Activated CD8-positive, alpha-beta T cell treated with anti-CD3 and anti-CD28 coated beads for 36 hours (primary cell): ENCODE results near the gene MMP28. TPM values are rescaled to one million over a fixed set of nuclear protein-coding genes. Genes with fewer than 3 reads are reported as not detected.

Experiments used
- ATAC-seq: fragments of 200-7000 bp; cut with Tn5 transposase; one replicate; pipeline ENCODE4 v1.10.0; 2021; ENCODE audit warnings: mild to moderate bottlenecking, moderate library complexity
- CTCF ChIA-PET: fragments of 350-600 bp; sonication (Branson Sonifier 250); formaldehyde crosslinking; loops from one replicate; lab custom pipeline; 2021; ENCODE audit warnings: antibody characterized with exemption; lab: Charles Lee
- POLR2A ChIA-PET: fragments of 350-600 bp; sonication (Branson Sonifier 250); formaldehyde crosslinking; loops from one replicate; lab custom pipeline; 2021; ENCODE audit warnings: antibody characterized with exemption; lab: Charles Lee
- DNase-seq: peaks from one replicate; pipeline ENCODE4 v3.0.0-alpha.2; 2020
- H3K27ac Mint-ChIP-seq: one replicate; pipeline ENCODE4 v1.8.0; 2021; ENCODE audit warnings: mild to moderate bottlenecking, mixed read lengths
- H3K27me3 Mint-ChIP-seq: one replicate; pipeline ENCODE4 v1.8.0; 2021; ENCODE audit warnings: mixed read lengths
- H3K36me3 Mint-ChIP-seq: one replicate; pipeline ENCODE4 v1.8.0; 2021; ENCODE audit warnings: low read depth, mixed read lengths
- H3K4me1 Mint-ChIP-seq: one replicate; pipeline ENCODE4 v1.8.0; 2021; ENCODE audit warnings: low read depth, mixed read lengths
- H3K4me3 Mint-ChIP-seq: one replicate; pipeline ENCODE4 v1.8.0; 2021; ENCODE audit warnings: mild to moderate bottlenecking, moderate library complexity, mixed read lengths
- H3K9me3 Mint-ChIP-seq: one replicate; pipeline ENCODE4 v1.8.0; 2021; ENCODE audit warnings: mixed read lengths
- intact Hi-C: fragments of 100-400 bp; cut with micrococcal nuclease; formaldehyde crosslinking; loops from one replicate; pipeline ENCODE4 v1.10.0; 2022
- total RNA-seq, 2 experiments: library from RNA; stranded (reverse); gene quantifications; one replicate each; pipeline ENCODE4 v1.2.3, GENCODE V29; 2021
- TF ChIP-seq, protein P1 (sequence below): fragments of 200-600 bp; IDR thresholded peaks from one replicate; pipeline ENCODE4 v1.8.0; 2022; ENCODE audit warnings: antibody characterized with exemption, mild to moderate bottlenecking

Gene MMP28
- total RNA-seq, 2 experiments from 2014 or later, result 0.41 TPM; not detected in 1

DNA sequence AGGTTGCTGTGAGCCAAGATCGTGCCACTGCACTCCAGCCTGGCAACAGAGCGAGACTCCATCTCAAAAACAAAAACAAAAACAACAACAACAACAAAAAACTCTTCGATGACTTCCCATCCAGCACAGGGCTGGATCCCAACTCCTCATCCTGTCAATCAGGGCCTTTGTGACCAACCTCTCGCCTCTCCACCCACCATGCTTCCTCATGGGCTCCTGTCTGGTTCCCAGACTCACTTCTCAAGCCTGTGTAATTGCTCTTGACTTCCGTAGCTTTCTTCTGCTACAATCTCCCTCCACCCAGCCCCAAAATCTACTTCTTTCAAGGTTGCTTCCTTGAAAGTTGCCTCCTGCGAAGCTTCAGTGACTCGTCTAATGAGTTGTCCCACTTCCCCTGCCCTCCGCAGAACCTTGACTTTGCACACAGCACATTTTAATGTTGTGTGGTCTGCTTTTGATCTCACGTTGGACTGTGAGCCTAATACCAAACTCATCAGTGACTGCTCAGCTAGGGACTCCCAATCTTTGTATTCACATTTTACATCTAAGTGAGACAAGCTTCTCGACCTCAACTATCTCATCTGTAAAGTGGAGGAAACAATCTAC, 64.9 kb downstream of the MMP28 start:
- no peak for DNase-seq
- TF ChIP-seq, protein P1, sequence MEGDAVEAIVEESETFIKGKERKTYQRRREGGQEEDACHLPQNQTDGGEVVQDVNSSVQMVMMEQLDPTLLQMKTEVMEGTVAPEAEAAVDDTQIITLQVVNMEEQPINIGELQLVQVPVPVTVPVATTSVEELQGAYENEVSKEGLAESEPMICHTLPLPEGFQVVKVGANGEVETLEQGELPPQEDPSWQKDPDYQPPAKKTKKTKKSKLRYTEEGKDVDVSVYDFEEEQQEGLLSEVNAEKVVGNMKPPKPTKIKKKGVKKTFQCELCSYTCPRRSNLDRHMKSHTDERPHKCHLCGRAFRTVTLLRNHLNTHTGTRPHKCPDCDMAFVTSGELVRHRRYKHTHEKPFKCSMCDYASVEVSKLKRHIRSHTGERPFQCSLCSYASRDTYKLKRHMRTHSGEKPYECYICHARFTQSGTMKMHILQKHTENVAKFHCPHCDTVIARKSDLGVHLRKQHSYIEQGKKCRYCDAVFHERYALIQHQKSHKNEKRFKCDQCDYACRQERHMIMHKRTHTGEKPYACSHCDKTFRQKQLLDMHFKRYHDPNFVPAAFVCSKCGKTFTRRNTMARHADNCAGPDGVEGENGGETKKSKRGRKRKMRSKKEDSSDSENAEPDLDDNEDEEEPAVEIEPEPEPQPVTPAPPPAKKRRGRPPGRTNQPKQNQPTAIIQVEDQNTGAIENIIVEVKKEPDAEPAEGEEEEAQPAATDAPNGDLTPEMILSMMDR, result no peak
- no peak overlapping the region for H3K27ac Mint-ChIP-seq
- H3K27me3 Mint-ChIP-seq, result no peaks in the 10 kb centered on the region
- intact Hi-C loops, result no loop called here
- H3K9me3 Mint-ChIP-seq, result no peaks in the 10 kb centered on the region
- CTCF ChIA-PET, result interaction anchor here (0.8 to 5.3 kb wide), 6 partner anchors 9 to 418 kb away, joined by 3 to 28 read pairs (median 4); no protein-coding TSS in a partner anchor
- H3K4me3 Mint-ChIP-seq, result peak overlapping the region; percentile 77
- peaks cover 14% of the 10 kb centered on the region for H3K4me1 Mint-ChIP-seq
- peaks cover 8% of the 10 kb centered on the region for H3K36me3 Mint-ChIP-seq
- peak; percentile 35 for ATAC-seq
- POLR2A ChIA-PET, result interaction anchor here (0.5 to 2.2 kb wide), 3 partner anchors 13 to 79 kb away, joined by 3 to 6 read pairs (median 4); no protein-coding TSS in a partner anchor

GRCh38 chr17:35729405-35729833, 66.0 kb downstream of the MMP28 start:
- no peaks in the 10 kb centered on the region for H3K27me3 Mint-ChIP-seq
- DNase-seq, result no peak
- ATAC-seq, result no peak
- intact Hi-C loops, result no loop called here
- H3K36me3 Mint-ChIP-seq, result peaks cover 12% of the 10 kb centered on the region
- H3K27ac Mint-ChIP-seq, result no peak overlapping the region
- TF ChIP-seq, protein P1, result no peak
- no peak overlapping the region for H3K4me3 Mint-ChIP-seq
- ChIA-PET CTCF (interaction anchor here (1.2 to 5.7 kb wide), 3 partner anchors 10 to 34 kb away, joined by 5 to 28 read pairs (median 24); no protein-coding TSS in a partner anchor), POLR2A (interaction anchor here (0.6 to 1.0 kb wide), 2 partner anchors 13 to 80 kb away, joined by 3 to 5 read pairs; partner anchors contain the start of gene TAF15)
- H3K4me1 Mint-ChIP-seq, result peaks cover 14% of the 10 kb centered on the region
- H3K9me3 Mint-ChIP-seq, result no peaks in the 10 kb centered on the region

DNA sequence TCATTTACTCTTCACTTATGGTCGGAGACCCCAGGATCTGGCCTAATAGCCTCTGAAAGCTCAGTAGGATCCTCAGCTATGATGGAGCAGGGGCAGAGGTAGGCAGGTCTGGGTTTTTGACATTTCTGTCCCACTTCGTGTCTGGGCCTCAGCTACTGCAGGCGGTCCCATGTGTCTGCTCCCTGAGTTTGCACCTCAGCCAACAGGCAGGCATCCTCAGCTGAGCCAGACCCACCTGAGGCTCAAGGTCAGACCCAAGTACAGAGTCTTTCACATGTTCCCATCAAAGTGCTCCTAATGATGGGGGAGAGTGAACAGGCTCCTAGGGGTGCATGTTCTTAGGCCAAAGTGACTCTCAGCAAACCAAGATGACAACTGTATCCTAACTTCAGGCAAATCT, 66.9 kb downstream of the MMP28 start:
- TF ChIP-seq, protein P1, result no peak
- CTCF ChIA-PET, result interaction anchor here (1.2 to 5.7 kb wide), 2 partner anchors 11 to 19 kb away, joined by 5 to 24 read pairs; no protein-coding TSS in a partner anchor

GRCh38 chr17:35727635-35728034, 67.8 kb downstream of the MMP28 start:
- ChIA-PET POLR2A (interaction anchor here (0.6 to 1.2 kb wide), 4 partner anchors 12 to 788 kb away, joined by 3 to 4 read pairs (median 3); no protein-coding TSS in a partner anchor), CTCF (interaction anchor here (1.0 to 5.7 kb wide), 3 partner anchors 20 to 114 kb away, joined by 3 to 24 read pairs (median 4); no protein-coding TSS in a partner anchor)
- H3K9me3 Mint-ChIP-seq, result no peaks in the 10 kb centered on the region
- intact Hi-C loops, result no loop called here
- H3K4me1 Mint-ChIP-seq, result peaks cover 14% of the 10 kb centered on the region
- ATAC-seq (no peak), DNase-seq (no peak)
- H3K36me3 Mint-ChIP-seq, result peaks cover 21% of the 10 kb centered on the region
- no peak overlapping the region for H3K4me3 Mint-ChIP-seq
- H3K27me3 Mint-ChIP-seq, result no peaks in the 10 kb centered on the region
- H3K27ac Mint-ChIP-seq, result no peak overlapping the region
- TF ChIP-seq, protein P1, result no peak

More for the DNA sequence above, 66.9 kb downstream of the MMP28 start:
- POLR2A ChIA-PET, result interaction anchor here (1.1 kb wide), 1 partner anchor 19 kb away, joined by 4 read pairs; no protein-coding TSS in a partner anchor
- H3K36me3 Mint-ChIP-seq, result peaks cover 19% of the 10 kb centered on the region
- peaks cover 14% of the 10 kb centered on the region for H3K4me1 Mint-ChIP-seq
- intact Hi-C loops, result no loop called here
- DNase-seq, result no peak
- no peaks in the 10 kb centered on the region for H3K9me3 Mint-ChIP-seq
- no peak overlapping the region for H3K27ac Mint-ChIP-seq
- H3K27me3 Mint-ChIP-seq, result no peaks in the 10 kb centered on the region
- H3K4me3 Mint-ChIP-seq, result no peak overlapping the region
- no peak for ATAC-seq
